Neural progenitor cell (in vitro differentiated cells): ENCODE results near the gene CTDNEP1. TPM values are rescaled to one million over a fixed set of nuclear protein-coding genes. Genes with fewer than 3 reads are reported as not detected.
A peak's percentile ranks its signal among the peaks of the same experiment; 100 is the strongest.

Experiments used
- DNase-seq: peaks from one replicate; pipeline ENCODE4 v3.0.0-alpha.2; 2016; ENCODE audit warnings: low spot score
- H2AFZ ChIP-seq: fragments of 200-600 bp; sonication (generic); replicated peaks from 2 replicates; pipeline ENCODE4 v1.6.1; 2016; ENCODE audit warnings: antibody characterized with exemption
- H3F3A ChIP-seq: fragments of 200-600 bp; sonication (generic); 2 replicates; pipeline ENCODE4 v1.6.1; 2016; ENCODE audit warnings: antibody characterized with exemption, low read depth
- H3K27ac ChIP-seq: fragments of 200-600 bp; sonication (generic); 2 replicates; pipeline ENCODE4 v1.5.1; 2016; ENCODE audit warnings: mild to moderate bottlenecking
- H3K27me3 ChIP-seq: fragments of 200-600 bp; sonication (generic); 2 replicates; pipeline ENCODE4 v1.6.1; 2016; ENCODE audit warnings: mild to moderate bottlenecking, moderate library complexity
- H3K36me3 ChIP-seq: fragments of 200-600 bp; sonication (generic); 2 replicates; pipeline ENCODE4 v1.5.1; 2016
- H3K4me1 ChIP-seq: fragments of 200-600 bp; sonication (generic); 2 replicates; pipeline ENCODE4 v1.6.1; 2016; ENCODE audit warnings: mixed run types
- H3K4me2 ChIP-seq: fragments of 200-600 bp; sonication (generic); 2 replicates; pipeline ENCODE4 v1.6.1; 2016
- H3K4me3 ChIP-seq: fragments of 200-600 bp; sonication (generic); 2 replicates; pipeline ENCODE4 v1.5.1; 2016
- H3K79me2 ChIP-seq: fragments of 200-600 bp; sonication (generic); 2 replicates; pipeline ENCODE4 v1.6.1; 2016; ENCODE audit warnings: low read depth
- H3K9ac ChIP-seq: fragments of 200-600 bp; sonication (generic); 2 replicates; pipeline ENCODE4 v1.6.1; 2016
- H3K9me3 ChIP-seq: fragments of 200-600 bp; sonication (generic); 2 replicates; pipeline ENCODE4 v1.5.1; 2016; ENCODE audit warnings: low read depth
- H4K20me1 ChIP-seq: fragments of 200-600 bp; sonication (generic); 2 replicates; pipeline ENCODE4 v1.6.1; 2016; ENCODE audit warnings: low read depth
- H3K27ac Mint-ChIP-seq: 3 replicates; pipeline ENCODE4 v1.8.0; 2021; ENCODE audit warnings: mixed read lengths
- H3K27me3 Mint-ChIP-seq: 2 replicates; pipeline ENCODE4 v1.8.0; 2022; ENCODE audit warnings: low read depth, mild to moderate bottlenecking, inconsistent platforms, moderate library complexity, mixed read lengths; ENCODE audit not compliant: insufficient read depth
- H3K36me3 Mint-ChIP-seq: 3 replicates; pipeline ENCODE4 v1.8.0; 2021; ENCODE audit warnings: mixed read lengths
- H3K4me1 Mint-ChIP-seq: 3 replicates; pipeline ENCODE4 v1.8.0; 2021; ENCODE audit warnings: mixed read lengths
- H3K4me3 Mint-ChIP-seq: 3 replicates; pipeline ENCODE4 v1.8.0; 2021; ENCODE audit warnings: mild to moderate bottlenecking, moderate library complexity, mixed read lengths
- H3K9me3 Mint-ChIP-seq: 3 replicates; pipeline ENCODE4 v1.8.0; 2020; ENCODE audit warnings: mixed read lengths
- CTCF ChIP-seq: fragments of 200-600 bp; sonication (generic); IDR thresholded peaks from 2 replicates; pipeline ENCODE4 v1.5.1; 2017; ENCODE audit warnings: antibody characterized with exemption, mild to moderate bottlenecking
- EZH2 ChIP-seq: fragments of 200-600 bp; sonication (generic); IDR thresholded peaks from 2 replicates; pipeline ENCODE4 v1.6.1; 2017; ENCODE audit warnings: antibody characterized with exemption, mild to moderate bottlenecking, moderate library complexity
- EZH2phosphoT487 ChIP-seq: fragments of 200-600 bp; sonication (generic); IDR thresholded peaks from 2 replicates; pipeline ENCODE4 v1.6.1; 2017; ENCODE audit warnings: antibody characterized with exemption
- total RNA-seq: library from RNA; depleted of rRNA; stranded (reverse); fragments of >200 nt; gene quantifications from 2 replicates; pipeline ENCODE4 v1.2.3, GENCODE V29; 2015; ENCODE audit warnings: low replicate concordance

CTDNEP1 gene
- total RNA-seq, 1 donor from 2014 or later: 46.5 TPM

GRCh38 chr17:7214300-7215135 is 37.0 kb downstream of the CTDNEP1 start:
- Histone ChIP-seq H3K27me3 (no peaks in the 10 kb centered on the region), H3K27ac (peak overlapping the region; percentile 80), H3K9me3 (no peaks in the 10 kb centered on the region), H4K20me1 (peaks cover 7% of the 10 kb centered on the region), H3F3A (peaks cover 77% of the 10 kb centered on the region), H3K4me1 (peaks cover 55% of the 10 kb centered on the region), H3K4me3 (peak overlapping the region; percentile 59), H3K36me3 (no peaks in the 10 kb centered on the region), H3K4me2 (peak overlapping the region; percentile 85), H2AFZ (no peak overlapping the region), H3K79me2 (peaks cover 62% of the 10 kb centered on the region), H3K9ac (no peak overlapping the region)
- Mint-ChIP-seq H3K4me3 (peak overlapping the region; percentile 83), H3K36me3 (peaks cover 7% of the 10 kb centered on the region), H3K27me3 (peaks cover 18% of the 10 kb centered on the region), H3K9me3 (no peaks in the 10 kb centered on the region), H3K4me1 (peaks cover 73% of the 10 kb centered on the region), H3K27ac (peak overlapping the region; percentile 97)
- peak; percentile 100 for DNase-seq
- TF ChIP-seq CTCF (peak; percentile 70), EZH2phosphoT487 (no peak)

- H3K4me2 ChIP-seq: peak overlapping the region; percentile 78
- H3F3A ChIP-seq: peaks cover 77% of the 10 kb centered on the region
- Mint-ChIP-seq H3K4me1 (peaks cover 73% of the 10 kb centered on the region), H3K36me3 (peaks cover 7% of the 10 kb centered on the region), H3K27me3 (peaks cover 17% of the 10 kb centered on the region), H3K9me3 (no peaks in the 10 kb centered on the region), H3K4me3 (peak overlapping the region; percentile 83), H3K27ac (peak overlapping the region; percentile 97)
- peaks cover 54% of the 10 kb centered on the region for H3K4me1 ChIP-seq
- DNase-seq: peak; percentile 100
- H3K27me3 ChIP-seq: no peaks in the 10 kb centered on the region
- peaks cover 12% of the 10 kb centered on the region for H4K20me1 ChIP-seq
- H3K9ac ChIP-seq: no peak overlapping the region
- H2AFZ ChIP-seq: no peak overlapping the region
- no peak for TF ChIP-seq EZH2phosphoT487
- no peak for TF ChIP-seq EZH2
- peak; percentile 94 for TF ChIP-seq CTCF
- H3K9me3 ChIP-seq: no peaks in the 10 kb centered on the region
- no peaks in the 10 kb centered on the region for H3K36me3 ChIP-seq
- no peak overlapping the region for H3K27ac ChIP-seq
- peak overlapping the region; percentile 59 for H3K4me3 ChIP-seq
- peaks cover 69% of the 10 kb centered on the region for H3K79me2 ChIP-seq
Measured at GRCh38 chr17:7213895-7214299, 37.6 kb downstream of the CTDNEP1 start.

- Histone ChIP-seq H3K36me3 (no peaks in the 10 kb centered on the region), H3F3A (peaks cover 66% of the 10 kb centered on the region), H4K20me1 (peaks cover 20% of the 10 kb centered on the region), H3K79me2 (peaks cover 78% of the 10 kb centered on the region), H3K4me2 (peak overlapping the region; percentile 77), H3K4me1 (peaks cover 62% of the 10 kb centered on the region), H3K9me3 (no peaks in the 10 kb centered on the region), H3K27ac (no peak overlapping the region), H2AFZ (no peak overlapping the region), H3K27me3 (no peaks in the 10 kb centered on the region), H3K4me3 (peak overlapping the region; percentile 33), H3K9ac (peak overlapping the region; percentile 15)
- Mint-ChIP-seq H3K4me3 (peak overlapping the region; percentile 78), H3K4me1 (peaks cover 75% of the 10 kb centered on the region), H3K27me3 (peaks cover 12% of the 10 kb centered on the region), H3K27ac (peak overlapping the region; percentile 80), H3K9me3 (no peaks in the 10 kb centered on the region), H3K36me3 (peaks cover 7% of the 10 kb centered on the region)
- TF ChIP-seq CTCF: no peak
- no peak for TF ChIP-seq EZH2
- no peak for TF ChIP-seq EZH2phosphoT487
- DNase-seq: peak; percentile 52
Measured at GRCh38 chr17:7211491-7212273, 39.9 kb downstream of the CTDNEP1 start.
